Measurements from ENCODE around the gene CROCC. TPM values are rescaled to one million over a fixed set of nuclear protein-coding genes. Genes with fewer than 3 reads are reported as not detected.
"Not testable (repeated sequence)": the region's sequence is repeated elsewhere in the genome, so short reads cannot be mapped to it uniquely, and the experiment has no call there.

The CROCC gene
- total and polyA plus RNA-seq, 12 donors: 4.7 to 42.3 (median 6.3) TPM

GRCh38 chr1:16946646-16947045, 24.9 kb downstream of the CROCC start:
- Histone ChIP-seq H3K9me3 (no peaks in the 10 kb centered on the region), H3K4me1 (peaks cover 0 to 2% (median 0%) of the 10 kb centered on the region in 9 donors), H3K36me3 (peaks cover 0 to 62% (median 18%) of the 10 kb centered on the region in 9 donors), H3K4me3 (no peak overlapping the region), H3K27ac (no peak overlapping the region), H3K27me3 (no peaks in the 10 kb centered on the region)
- intact Hi-C loops (cut with DNase I): loop anchor here in 5 of 10 donors (2.0 to 5.0 kb wide), 2 partner anchors 324 kb away; no protein-coding TSS in a partner anchor
- DNase-seq (no peak), ATAC-seq (peak in 2 of 8 donors; percentile 9 to 19)
- no peak for TF ChIP-seq CTCF (IDR thresholded peaks at IDR 0.05)
- WGBS, 2 donors: 93 to 94% methylated on average over 19 of the region's 19 CpGs

GRCh38 chr1:16948282-16948891, 26.7 kb downstream of the CROCC start:
- 91 to 94% methylated on average over 26 of the region's 26 CpGs for WGBS, 2 donors
- intact Hi-C loops (cut with DNase I): loop anchor here in 3 of 10 donors (2.0 to 5.0 kb wide), 2 partner anchors 326 kb away; no protein-coding TSS in a partner anchor

GRCh38 chr1:16949026-16949425, 27.3 kb downstream of the CROCC start:
- H3K36me3 ChIP-seq: peaks cover 0 to 44% (median 16%) of the 10 kb centered on the region in 9 donors
- ATAC-seq, H3K4me1 ChIP-seq, DNase-seq, H3K27ac ChIP-seq, H3K27me3 ChIP-seq, H3K9me3 ChIP-seq, H3K4me3 ChIP-seq: not testable (repeated sequence)
- intact Hi-C loops (cut with DNase I): loop anchor here in 3 of 10 donors (2.0 to 5.0 kb wide), 2 partner anchors 326 to 327 kb away; no protein-coding TSS in a partner anchor
- 74 to 76% methylated on average over 7 of the region's 7 CpGs for WGBS, 2 donors

More at GRCh38 chr1:16948282-16948891, 26.7 kb downstream of the CROCC start:
- peaks cover 0 to 48% (median 18%) of the 10 kb centered on the region in 9 donors for H3K36me3 ChIP-seq
- H3K4me3 ChIP-seq, H3K9me3 ChIP-seq, H3K27ac ChIP-seq, H3K4me1 ChIP-seq, H3K27me3 ChIP-seq, DNase-seq: not testable (repeated sequence)
- peak in 1 of 8 donors; percentile 38 for ATAC-seq

- intact Hi-C loops (cut with DNase I): loop anchor here in 8 of 10 donors (5.0 to 10.0 kb wide), 5 partner anchors 95 to 292 kb away; partner anchors contain the start of gene PADI3 (in 1 of the 8)
- H3K4me1 ChIP-seq, H3K27me3 ChIP-seq, DNase-seq, H3K9me3 ChIP-seq, H3K4me3 ChIP-seq, H3K27ac ChIP-seq, ATAC-seq: not testable (repeated sequence)
- peaks cover 0 to 48% (median 17%) of the 10 kb centered on the region in 9 donors for H3K36me3 ChIP-seq
- WGBS, 2 donors: 92 to 93% methylated on average over 4 of the region's 4 CpGs
Measured at GRCh38 chr1:16952376-16952775, 30.6 kb downstream of the CROCC start.

- Histone ChIP-seq H3K4me1 (peaks cover 0 to 6% (median 0%) of the 10 kb centered on the region in 9 donors), H3K4me3 (no peak overlapping the region), H3K27me3 (no peaks in the 10 kb centered on the region), H3K9me3 (no peaks in the 10 kb centered on the region), H3K36me3 (peaks cover 0 to 48% (median 10%) of the 10 kb centered on the region in 9 donors), H3K27ac (no peak overlapping the region)
- no peak for TF ChIP-seq CTCF (IDR thresholded peaks at IDR 0.05)
- ATAC-seq: no peak
- WGBS, 2 donors: 91 to 95% methylated on average over 18 of the region's 18 CpGs
- DNase-seq: no peak
- intact Hi-C loops (cut with DNase I): loop anchor here in 8 of 10 donors (5.0 to 10.0 kb wide), 5 partner anchors 93 to 290 kb away; partner anchors contain the start of gene PADI3 (in 1 of the 8)
Measured at GRCh38 chr1:16954579-16954978, 32.8 kb downstream of the CROCC start.

All from heart right ventricle (tissue), 16 donors.